ENCODE measurements around the gene DOK5. TPM values are rescaled to one million over a fixed set of nuclear protein-coding genes. Genes with fewer than 3 reads are reported as not detected.

The DOK5 gene
- total and polyA plus RNA-seq, 4 donors = 0.37 to 3.1 (median 0.46) TPM

GRCh38 chr20:54661880-54662465 is 186.6 kb downstream of the DOK5 start:
- no peak overlapping the region for H3K4me3 ChIP-seq
- ATAC-seq (ENCODE audit: insufficient read depth, low FRiP score) (no peak), DNase-seq (no peak)
- H3K9me3 ChIP-seq (ENCODE audit: control insufficient read depth in 4 of 4, insufficient read depth in 3 of 4, low read length in 3 of 4) = no peaks in the 10 kb centered on the region
- no peaks in the 10 kb centered on the region for H3K27me3 ChIP-seq (ENCODE audit: control insufficient read depth in 3 of 3, insufficient read depth in 3 of 3, low read length in 2 of 3)
- no peaks in the 10 kb centered on the region for H3K36me3 ChIP-seq (ENCODE audit: control insufficient read depth in 4 of 4, insufficient read depth in 4 of 4, low read length in 4 of 4)
- H3K4me1 ChIP-seq (ENCODE audit: control insufficient read depth in 5 of 5, insufficient read depth in 5 of 5, low read length in 5 of 5) = peaks cover 0 to 5% (median 0%) of the 10 kb centered on the region in 5 donors
- no peak for TF ChIP-seq CTCF (IDR thresholded peaks at IDR 0.05; ENCODE audit: control extremely low read depth, extremely low read depth)
- H3K9ac ChIP-seq (ENCODE audit: insufficient read depth in 1 of 2, low read length in 2 of 2) = no peak overlapping the region
- no peak overlapping the region for H3K27ac ChIP-seq (ENCODE audit: low read depth in 1 of 2, low read length in 1 of 2)
- WGBS, 2 donors = 57 to 58% methylated on average over 8 of the region's 8 CpGs

GRCh38 chr20:54665812-54666211 is 190.4 kb downstream of the DOK5 start:
- H3K36me3 ChIP-seq (ENCODE audit: control insufficient read depth in 4 of 4, insufficient read depth in 4 of 4, low read length in 4 of 4) = no peaks in the 10 kb centered on the region
- H3K4me3 ChIP-seq = no peak overlapping the region
- H3K9me3 ChIP-seq (ENCODE audit: control insufficient read depth in 4 of 4, insufficient read depth in 3 of 4, low read length in 3 of 4) = no peaks in the 10 kb centered on the region
- no peak for ATAC-seq (ENCODE audit: insufficient read depth, low FRiP score)
- no peak overlapping the region for H3K27ac ChIP-seq (ENCODE audit: low read depth in 1 of 2, low read length in 1 of 2)
- H3K27me3 ChIP-seq (ENCODE audit: control insufficient read depth in 3 of 3, insufficient read depth in 3 of 3, low read length in 2 of 3) = no peaks in the 10 kb centered on the region
- peaks cover 0 to 5% (median 0%) of the 10 kb centered on the region in 5 donors for H3K4me1 ChIP-seq (ENCODE audit: control insufficient read depth in 5 of 5, insufficient read depth in 5 of 5, low read length in 5 of 5)
- 83 to 91% methylated on average over 1 of the region's 1 CpG for WGBS, 2 donors
- no peak for DNase-seq
- TF ChIP-seq CTCF (IDR thresholded peaks at IDR 0.05; ENCODE audit: control extremely low read depth, extremely low read depth) = no peak
- no peak overlapping the region for H3K9ac ChIP-seq (ENCODE audit: insufficient read depth in 1 of 2, low read length in 2 of 2)

- Histone ChIP-seq H3K4me1 (ENCODE audit: control insufficient read depth in 5 of 5, insufficient read depth in 5 of 5, low read length in 5 of 5) (peaks cover 0 to 3% (median 0%) of the 10 kb centered on the region in 5 donors), H3K4me3 (no peak overlapping the region), H3K9me3 (ENCODE audit: control insufficient read depth in 4 of 4, insufficient read depth in 3 of 4, low read length in 3 of 4) (peaks cover 0 to 2% (median 0%) of the 10 kb centered on the region in 4 donors), H3K36me3 (ENCODE audit: control insufficient read depth in 4 of 4, insufficient read depth in 4 of 4, low read length in 4 of 4) (no peaks in the 10 kb centered on the region), H3K27ac (ENCODE audit: low read depth in 1 of 2, low read length in 1 of 2) (no peak overlapping the region), H3K9ac (ENCODE audit: insufficient read depth in 1 of 2, low read length in 2 of 2) (no peak overlapping the region), H3K27me3 (ENCODE audit: control insufficient read depth in 3 of 3, insufficient read depth in 3 of 3, low read length in 2 of 3) (no peaks in the 10 kb centered on the region)
- peak in 1 of 3 donors; percentile 37 for DNase-seq
- TF ChIP-seq CTCF (IDR thresholded peaks at IDR 0.05; ENCODE audit: control extremely low read depth, extremely low read depth) = no peak
- no peak for ATAC-seq (ENCODE audit: insufficient read depth, low FRiP score)
- 35 to 36% methylated on average over 12 of the region's 12 CpGs for WGBS, 2 donors
These were observed 193.1 kb downstream of the DOK5 start for GRCh38 chr20:54668271-54669039.
